ENCODE data around the gene GPR107.
"Not testable (repeated sequence)": the region's sequence is repeated elsewhere in the genome, so short reads cannot be mapped to it uniquely, and the experiment has no call there.

GPR107 gene

DNA sequence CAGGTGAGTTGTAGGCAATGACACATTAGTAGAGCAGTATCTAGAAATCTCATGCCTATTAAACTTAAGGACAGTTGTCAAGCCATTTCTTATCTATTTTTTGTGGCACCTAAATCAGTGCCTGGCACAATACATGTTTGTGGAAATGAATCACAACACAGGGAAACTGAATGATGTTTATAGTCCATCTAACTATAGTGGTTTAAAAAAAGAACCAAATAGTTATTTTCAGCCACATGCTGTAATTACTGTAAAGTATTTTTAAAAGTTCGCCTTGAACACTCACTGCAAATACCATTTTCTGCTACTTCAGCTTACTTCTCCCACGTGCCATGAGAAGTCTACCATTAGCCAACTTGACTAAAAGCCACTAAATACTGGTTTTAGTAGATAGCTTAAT is 32.6 kb upstream of the GPR107 start:
- H3K36me3 ChIP-seq (replicated peaks) = no peaks in the 10 kb centered on the region
- H3K4me3 ChIP-seq (ENCODE audit: low read depth, low read length) = no peak overlapping the region
- TF ChIP-seq, protein P1, sequence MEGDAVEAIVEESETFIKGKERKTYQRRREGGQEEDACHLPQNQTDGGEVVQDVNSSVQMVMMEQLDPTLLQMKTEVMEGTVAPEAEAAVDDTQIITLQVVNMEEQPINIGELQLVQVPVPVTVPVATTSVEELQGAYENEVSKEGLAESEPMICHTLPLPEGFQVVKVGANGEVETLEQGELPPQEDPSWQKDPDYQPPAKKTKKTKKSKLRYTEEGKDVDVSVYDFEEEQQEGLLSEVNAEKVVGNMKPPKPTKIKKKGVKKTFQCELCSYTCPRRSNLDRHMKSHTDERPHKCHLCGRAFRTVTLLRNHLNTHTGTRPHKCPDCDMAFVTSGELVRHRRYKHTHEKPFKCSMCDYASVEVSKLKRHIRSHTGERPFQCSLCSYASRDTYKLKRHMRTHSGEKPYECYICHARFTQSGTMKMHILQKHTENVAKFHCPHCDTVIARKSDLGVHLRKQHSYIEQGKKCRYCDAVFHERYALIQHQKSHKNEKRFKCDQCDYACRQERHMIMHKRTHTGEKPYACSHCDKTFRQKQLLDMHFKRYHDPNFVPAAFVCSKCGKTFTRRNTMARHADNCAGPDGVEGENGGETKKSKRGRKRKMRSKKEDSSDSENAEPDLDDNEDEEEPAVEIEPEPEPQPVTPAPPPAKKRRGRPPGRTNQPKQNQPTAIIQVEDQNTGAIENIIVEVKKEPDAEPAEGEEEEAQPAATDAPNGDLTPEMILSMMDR (IDR thresholded peaks at IDR 0.05; ENCODE audit: low read depth, low read length, missing control alignments) = no peak
- H3K27ac ChIP-seq = no peak overlapping the region
- no peaks in the 10 kb centered on the region for H3K27me3 ChIP-seq (replicated peaks)
- no peak for DNase-seq
- in situ Hi-C loops (cut with HindIII; ENCODE audit: low pct_ligation_motif_present, low sequenced_read_pairs) = no loop called here

DNA sequence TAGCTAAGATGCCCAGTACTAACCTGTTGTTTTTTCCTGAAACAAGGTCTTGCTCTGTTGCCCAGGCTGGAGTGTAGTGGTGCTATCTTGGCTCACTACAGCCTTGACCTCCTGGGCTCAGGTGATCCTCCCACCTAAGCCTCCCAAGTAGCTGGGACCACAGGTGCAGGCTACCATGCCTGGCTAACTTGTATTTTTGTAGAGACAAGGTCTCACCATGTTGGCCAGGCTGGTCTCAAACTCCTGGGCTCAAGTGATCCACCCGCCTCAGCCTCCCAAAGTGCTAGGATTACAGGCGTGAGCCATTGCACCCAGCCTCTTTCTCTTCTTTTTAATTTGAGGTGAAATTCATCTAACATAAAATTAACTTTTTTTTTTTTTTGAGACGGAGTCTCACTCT is 31.9 kb upstream of the GPR107 start:
- H3K27ac ChIP-seq; H3K27me3 ChIP-seq (replicated peaks); H3K36me3 ChIP-seq (replicated peaks); in situ Hi-C loops (cut with HindIII; ENCODE audit: low pct_ligation_motif_present, low sequenced_read_pairs); H3K4me3 ChIP-seq (ENCODE audit: low read depth, low read length); DNase-seq: not testable (repeated sequence)

DNA sequence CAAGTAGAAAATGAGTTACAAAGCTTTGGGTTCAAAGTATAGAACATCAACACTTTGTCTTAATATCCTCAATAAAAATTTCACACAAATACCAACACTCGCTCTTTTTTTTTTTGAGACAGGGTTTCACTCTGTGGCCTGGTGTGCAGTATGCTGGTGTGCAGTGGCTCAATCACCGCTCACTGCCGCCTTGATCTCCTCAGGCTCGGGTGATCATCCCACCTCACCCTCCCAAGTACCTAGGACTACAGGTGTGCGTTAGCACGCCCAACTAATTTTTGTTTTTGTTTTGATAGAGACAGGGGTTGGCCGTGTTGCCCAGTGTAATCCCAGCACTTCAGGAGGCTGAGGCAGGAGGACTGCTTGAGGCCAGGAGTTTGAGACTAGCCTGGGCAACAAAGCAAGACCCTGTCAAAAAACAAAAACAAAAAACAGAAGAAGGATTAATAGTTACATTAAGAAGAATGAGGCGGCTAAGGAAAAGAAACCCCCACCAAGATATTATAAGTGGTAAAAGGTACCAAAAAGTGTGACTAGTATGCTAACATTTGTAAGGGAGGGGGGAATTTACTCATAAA is 31.1 kb upstream of the GPR107 start:
- H3K4me3 ChIP-seq (ENCODE audit: low read depth, low read length) = no peak overlapping the region

DNA sequence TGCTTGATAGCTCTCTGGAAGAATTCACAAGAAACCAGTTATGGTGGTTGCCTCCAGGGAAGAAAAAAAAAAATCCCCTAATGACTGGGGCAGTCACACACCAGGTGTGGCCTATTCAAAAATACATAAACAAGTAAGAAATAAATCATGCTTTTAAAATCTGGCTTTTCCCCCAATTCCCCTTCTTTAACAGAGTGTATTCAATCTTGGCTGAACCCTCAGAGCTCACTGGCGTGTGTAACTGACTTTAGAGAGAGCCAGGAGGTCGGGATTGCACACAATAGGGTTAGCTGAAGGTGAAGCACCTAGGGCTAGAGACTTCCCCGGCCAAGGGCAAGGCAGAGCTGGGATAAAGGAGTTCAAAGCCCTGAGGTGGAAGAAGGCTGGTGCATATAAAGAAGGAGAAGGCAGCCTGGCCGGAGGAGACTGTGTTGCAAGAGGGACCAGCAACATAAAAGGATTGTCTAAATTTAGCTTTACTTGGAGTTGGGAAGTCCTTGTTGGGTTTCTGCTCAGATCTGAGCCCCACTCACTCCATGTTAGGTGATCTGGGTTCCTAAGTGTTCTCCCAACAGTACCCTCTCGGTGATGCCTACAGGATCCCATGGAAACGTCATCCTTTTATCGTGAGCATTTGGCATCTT is 30.4 kb upstream of the GPR107 start:
- TF ChIP-seq, protein P1 (IDR thresholded peaks at IDR 0.05; ENCODE audit: low read depth, low read length, missing control alignments) = no peak
- in situ Hi-C loops (cut with HindIII; ENCODE audit: low pct_ligation_motif_present, low sequenced_read_pairs) = no loop called here
- Histone ChIP-seq H3K4me3 (ENCODE audit: low read depth, low read length) (no peak overlapping the region), H3K36me3 (replicated peaks) (no peaks in the 10 kb centered on the region), H3K27me3 (replicated peaks) (no peaks in the 10 kb centered on the region), H3K27ac (no peak overlapping the region)
- DNase-seq = no peak

More for the DNA sequence above, 31.1 kb upstream of the GPR107 start:
- Histone ChIP-seq H3K27ac (no peak overlapping the region), H3K27me3 (replicated peaks) (no peaks in the 10 kb centered on the region), H3K36me3 (replicated peaks) (no peaks in the 10 kb centered on the region)
- in situ Hi-C loops (cut with HindIII; ENCODE audit: low pct_ligation_motif_present, low sequenced_read_pairs) = no loop called here
- DNase-seq = no peak
- TF ChIP-seq, protein P1 (IDR thresholded peaks at IDR 0.05; ENCODE audit: low read depth, low read length, missing control alignments) = no peak

DNA sequence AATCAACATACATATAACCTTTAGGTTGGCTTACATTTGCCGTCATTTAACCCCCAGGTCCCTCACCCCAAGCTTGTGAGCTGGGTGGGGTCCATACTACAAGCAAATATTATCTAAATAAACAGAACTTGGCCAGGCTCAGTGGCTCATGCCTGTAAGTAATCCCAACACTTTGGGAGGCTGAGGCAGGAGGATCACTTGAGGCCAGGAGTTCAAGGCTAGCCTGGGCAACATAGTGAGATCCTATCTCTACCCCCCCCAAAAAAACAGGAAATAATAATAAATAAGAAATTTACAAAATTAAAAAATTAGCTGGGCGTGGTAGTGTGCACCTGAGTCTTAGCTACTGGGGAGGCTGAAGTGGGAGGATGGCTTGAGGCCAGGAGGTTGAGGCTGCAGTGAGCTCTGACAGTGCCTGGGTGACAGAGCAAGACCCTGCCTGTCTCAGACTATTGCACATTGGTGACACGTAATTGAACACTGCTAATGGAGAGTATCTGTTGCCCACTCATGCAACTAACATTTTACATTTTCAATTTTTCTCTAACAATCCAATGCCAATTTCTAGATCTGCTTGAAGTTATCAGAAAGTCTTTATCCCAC is 29.6 kb upstream of the GPR107 start:
- no peak for DNase-seq
- Histone ChIP-seq H3K27ac (no peak overlapping the region), H3K36me3 (replicated peaks) (no peaks in the 10 kb centered on the region), H3K27me3 (replicated peaks) (no peaks in the 10 kb centered on the region), H3K4me3 (ENCODE audit: low read depth, low read length) (no peak overlapping the region)
- TF ChIP-seq, protein P1 (IDR thresholded peaks at IDR 0.05; ENCODE audit: low read depth, low read length, missing control alignments) = no peak
- in situ Hi-C loops (cut with HindIII; ENCODE audit: low pct_ligation_motif_present, low sequenced_read_pairs) = no loop called here

DNA sequence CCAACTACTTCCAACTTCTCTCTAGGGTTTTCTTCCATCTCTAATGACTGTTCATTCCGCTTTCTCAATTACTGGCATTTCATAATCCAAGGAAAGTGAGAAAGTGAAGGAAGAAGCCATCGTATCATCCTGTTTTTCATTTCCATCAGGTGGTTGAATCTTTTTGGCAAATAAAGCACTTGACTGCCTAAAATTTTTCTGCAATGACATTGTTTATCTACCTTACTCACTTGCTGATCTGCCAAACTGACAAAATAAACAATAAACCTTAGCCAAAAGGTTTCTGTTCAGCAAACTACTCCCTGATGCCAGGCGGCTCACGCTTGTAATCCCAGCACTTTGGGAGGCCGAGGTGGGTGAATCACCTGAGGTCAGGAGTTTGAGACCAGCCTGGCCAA is 29.1 kb upstream of the GPR107 start:
- in situ Hi-C loops (cut with HindIII; ENCODE audit: low pct_ligation_motif_present, low sequenced_read_pairs) = no loop called here
- no peaks in the 10 kb centered on the region for H3K27me3 ChIP-seq (replicated peaks)
- TF ChIP-seq, protein P1 (IDR thresholded peaks at IDR 0.05; ENCODE audit: low read depth, low read length, missing control alignments) = no peak
- no peak overlapping the region for H3K4me3 ChIP-seq (ENCODE audit: low read depth, low read length)
- H3K27ac ChIP-seq = no peak overlapping the region
- no peak for DNase-seq
- H3K36me3 ChIP-seq (replicated peaks) = no peaks in the 10 kb centered on the region
